CD14-positive monocyte (primary cell): ENCODE measurements around the gene ITGB3. TPM values are rescaled to one million over a fixed set of nuclear protein-coding genes. Genes with fewer than 3 reads are reported as not detected.

Experiments
- DNase-seq, 3 donors: peaks; one replicate each; pipeline ENCODE4 v3.0.0-alpha.2; 2011 to 2022
- H2AFZ ChIP-seq: 2 replicates; pipeline ENCODE4 v1.6.0; 2012; ENCODE audit warnings: mild to moderate bottlenecking, low read depth, low read length, inconsistent platforms; ENCODE audit not compliant: insufficient read depth, poor library complexity, severe bottlenecking
- H3K27ac ChIP-seq, 2 donors: 1 replicate in 1 of 2; 2 replicates in 1 of 2; pipeline ENCODE4 v1.5.1; 2012 to 2013; ENCODE audit warnings: low read length in 2 of 2, control low read depth in 1 of 2, inconsistent platforms in 1 of 2, low read depth in 1 of 2, mild to moderate bottlenecking in 1 of 2
- H3K27me3 ChIP-seq, 2 donors: one replicate each; pipeline versions ENCODE4 v1.6.0 to v1.6.1; 2011 to 2013; ENCODE audit warnings: low read length in 2 of 2; ENCODE audit not compliant: control insufficient read depth in 2 of 2, insufficient read depth in 2 of 2
- H3K36me3 ChIP-seq, 2 donors: replicated peaks in 1 of 2; 1 replicate in 1 of 2; 2 replicates in 1 of 2; pipeline versions ENCODE4 v1.5.1 to v1.6.1; 2012 to 2013; ENCODE audit warnings: low read length in 2 of 2, control low read depth in 1 of 2, inconsistent platforms in 1 of 2, mild to moderate bottlenecking in 1 of 2; ENCODE audit not compliant: insufficient read depth in 2 of 2, control insufficient read depth in 1 of 2
- H3K4me1 ChIP-seq, 2 donors: 1 replicate in 1 of 2; 2 replicates in 1 of 2; pipeline versions ENCODE4 v1.5.1 to v1.6.1; 2012 to 2013; ENCODE audit warnings: low read length in 2 of 2, control low read depth in 1 of 2, inconsistent platforms in 1 of 2, mild to moderate bottlenecking in 1 of 2, moderate library complexity in 1 of 2; ENCODE audit not compliant: insufficient read depth in 2 of 2, control insufficient read depth in 1 of 2
- H3K4me2 ChIP-seq: replicated peaks from 2 replicates; pipeline ENCODE3; 2012; ENCODE audit warnings: low read length, moderate library complexity, mild to moderate bottlenecking; ENCODE audit not compliant: poor library complexity, severe bottlenecking; ENCODE audit errors: extremely low read depth
- H3K4me3 ChIP-seq, 3 experiments: fragments of 200-600 bp in 1 of 3; sonication (generic) in 1 of 3; replicated peaks in 1 of 3; 1 replicate in 2 of 3; 2 replicates in 1 of 3; pipeline ENCODE4 v1.5.1; 2011 to 2013; ENCODE audit warnings: low read length in 3 of 3, mild to moderate bottlenecking in 3 of 3, control low read depth in 2 of 3, low read depth in 2 of 3, inconsistent platforms in 1 of 3, moderate library complexity in 1 of 3
- H3K79me2 ChIP-seq: 2 replicates; pipeline ENCODE4 v1.6.0; 2012; ENCODE audit warnings: mild to moderate bottlenecking, control low read depth, inconsistent platforms, low read length, moderate library complexity; ENCODE audit not compliant: insufficient read depth
- H3K9ac ChIP-seq: 2 replicates; pipeline ENCODE4 v1.6.0; 2017; ENCODE audit warnings: low read length, mild to moderate bottlenecking; ENCODE audit not compliant: insufficient read depth, poor library complexity, severe bottlenecking
- H3K9me3 ChIP-seq, 2 donors: replicated peaks in 1 of 2; 1 replicate in 1 of 2; 2 replicates in 1 of 2; pipeline versions ENCODE4 v1.5.1 to v1.6.1; 2012 to 2013; ENCODE audit warnings: low read length in 2 of 2, control low read depth in 1 of 2; ENCODE audit not compliant: control insufficient read depth in 1 of 2, insufficient read depth in 1 of 2
- H4K20me1 ChIP-seq: 2 replicates; pipeline ENCODE4 v1.6.0; 2012; ENCODE audit warnings: mild to moderate bottlenecking, low read length, control low read depth, moderate library complexity; ENCODE audit not compliant: insufficient read depth
- H3K27ac Mint-ChIP-seq, 7 donors: one replicate each; pipeline ENCODE4 v1.8.0; 2020; ENCODE audit warnings: mild to moderate bottlenecking in 7 of 7, mixed read lengths in 7 of 7, moderate library complexity in 6 of 7, inconsistent platforms in 2 of 7
- H3K27me3 Mint-ChIP-seq, 3 donors: one replicate each; pipeline ENCODE4 v1.8.0; 2021 to 2022; ENCODE audit warnings: low read depth in 3 of 3, mild to moderate bottlenecking in 3 of 3, mixed read lengths in 3 of 3, moderate library complexity in 3 of 3, inconsistent platforms in 1 of 3
- H3K36me3 Mint-ChIP-seq, 2 donors: one replicate each; pipeline ENCODE4 v1.8.0; 2020; ENCODE audit warnings: mixed read lengths in 2 of 2, inconsistent platforms in 1 of 2, mild to moderate bottlenecking in 1 of 2
- H3K4me1 Mint-ChIP-seq: one replicate; pipeline ENCODE4 v1.8.0; 2020; ENCODE audit warnings: mild to moderate bottlenecking, mixed read lengths
- H3K4me3 Mint-ChIP-seq, 2 donors: one replicate each; pipeline ENCODE4 v1.8.0; 2020; ENCODE audit warnings: mild to moderate bottlenecking in 2 of 2, mixed read lengths in 2 of 2, moderate library complexity in 1 of 2
- H3K9me3 Mint-ChIP-seq, 7 donors: one replicate each; pipeline ENCODE4 v1.8.0; 2020 to 2022; ENCODE audit warnings: mixed read lengths in 7 of 7, mild to moderate bottlenecking in 6 of 7, moderate library complexity in 6 of 7, inconsistent platforms in 2 of 7
- WGBS: methylation state at CpG from one replicate; pipeline ENCODE4 v1.1.5; 2013; ENCODE audit warnings: missing lambda C conversion rate; ENCODE audit not compliant: insufficient coverage; 5-methylcytosine and 5-hydroxymethylcytosine counted together
- intact Hi-C, 2 donors: fragments of 100-400 bp; cut with micrococcal nuclease; formaldehyde crosslinking; loops; one replicate each; pipeline versions ENCODE4 v1.15.0 to v1.15.1; 2023
- polyA plus RNA-seq, 3 donors: library from polyadenylated mRNA; depleted of rRNA in 1 of 3; unstranded in 2 of 3; stranded (reverse) in 1 of 3; fragments of 300-500 nt in 2 of 3; fragments of >200 nt in 1 of 3; fragmentation: Illumina TruSeq in 2 of 3; gene quantifications; 1 replicate in 2 of 3; 2 replicates in 1 of 3; pipeline ENCODE4 v1.2.3, GENCODE V29; 2012 to 2021
- TF ChIP-seq, protein P1 (sequence below): fragments of 200-600 bp; IDR thresholded peaks from one replicate; pipeline ENCODE4 v1.8.0; 2022; ENCODE audit warnings: antibody characterized with exemption, mild to moderate bottlenecking

Gene ITGB3
- polyA plus RNA-seq, 3 donors = 0.01 to 1.6 (median 1.3) TPM

DNA sequence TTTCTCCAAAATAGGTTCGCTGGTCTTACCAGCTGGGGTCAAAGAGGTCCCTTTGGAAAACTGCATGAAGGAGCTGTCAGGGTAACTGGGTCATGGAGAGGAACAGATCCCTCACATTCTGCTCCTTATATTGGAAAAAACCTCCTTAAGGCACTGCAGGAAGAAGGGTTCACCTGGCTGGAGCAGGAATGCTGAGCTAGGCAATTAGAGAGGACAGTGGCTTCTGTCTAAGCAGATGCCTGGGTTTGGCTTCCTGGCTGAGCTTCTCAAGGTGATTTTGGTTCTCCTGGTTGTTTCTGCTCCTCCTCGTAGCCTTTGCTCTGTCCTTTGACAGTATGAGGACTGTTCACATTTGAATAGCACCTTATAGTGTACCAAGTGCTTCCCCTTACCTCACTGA, 19.6 kb downstream of the ITGB3 start:
- Mint-ChIP-seq H3K9me3 (peaks cover 8 to 15% (median 12%) of the 10 kb centered on the region in 7 donors), H3K4me3 (no peak overlapping the region), H3K36me3 (no peaks in the 10 kb centered on the region), H3K27ac (no peak overlapping the region), H3K27me3 (peaks cover 2 to 3% (median 3%) of the 10 kb centered on the region in 3 donors), H3K4me1 (peaks cover 42% of the 10 kb centered on the region)
- Histone ChIP-seq H3K9ac (no peak overlapping the region), H3K27me3 (no peaks in the 10 kb centered on the region), H3K36me3 (no peaks in the 10 kb centered on the region), H3K79me2 (no peaks in the 10 kb centered on the region), H3K4me2 (no peak overlapping the region), H2AFZ (no peak overlapping the region), H3K27ac (no peak overlapping the region), H3K9me3 (peaks cover 12 to 19% of the 10 kb centered on the region in 2 donors), H4K20me1 (no peaks in the 10 kb centered on the region), H3K4me1 (peaks cover 34 to 35% of the 10 kb centered on the region in 2 donors), H3K4me3 (no peak overlapping the region)
- intact Hi-C loops = no loop called here
- TF ChIP-seq, protein P1, sequence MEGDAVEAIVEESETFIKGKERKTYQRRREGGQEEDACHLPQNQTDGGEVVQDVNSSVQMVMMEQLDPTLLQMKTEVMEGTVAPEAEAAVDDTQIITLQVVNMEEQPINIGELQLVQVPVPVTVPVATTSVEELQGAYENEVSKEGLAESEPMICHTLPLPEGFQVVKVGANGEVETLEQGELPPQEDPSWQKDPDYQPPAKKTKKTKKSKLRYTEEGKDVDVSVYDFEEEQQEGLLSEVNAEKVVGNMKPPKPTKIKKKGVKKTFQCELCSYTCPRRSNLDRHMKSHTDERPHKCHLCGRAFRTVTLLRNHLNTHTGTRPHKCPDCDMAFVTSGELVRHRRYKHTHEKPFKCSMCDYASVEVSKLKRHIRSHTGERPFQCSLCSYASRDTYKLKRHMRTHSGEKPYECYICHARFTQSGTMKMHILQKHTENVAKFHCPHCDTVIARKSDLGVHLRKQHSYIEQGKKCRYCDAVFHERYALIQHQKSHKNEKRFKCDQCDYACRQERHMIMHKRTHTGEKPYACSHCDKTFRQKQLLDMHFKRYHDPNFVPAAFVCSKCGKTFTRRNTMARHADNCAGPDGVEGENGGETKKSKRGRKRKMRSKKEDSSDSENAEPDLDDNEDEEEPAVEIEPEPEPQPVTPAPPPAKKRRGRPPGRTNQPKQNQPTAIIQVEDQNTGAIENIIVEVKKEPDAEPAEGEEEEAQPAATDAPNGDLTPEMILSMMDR = no peak
- DNase-seq = no peak
- WGBS = 80% methylated on average over 2 of the region's 2 CpGs

DNA sequence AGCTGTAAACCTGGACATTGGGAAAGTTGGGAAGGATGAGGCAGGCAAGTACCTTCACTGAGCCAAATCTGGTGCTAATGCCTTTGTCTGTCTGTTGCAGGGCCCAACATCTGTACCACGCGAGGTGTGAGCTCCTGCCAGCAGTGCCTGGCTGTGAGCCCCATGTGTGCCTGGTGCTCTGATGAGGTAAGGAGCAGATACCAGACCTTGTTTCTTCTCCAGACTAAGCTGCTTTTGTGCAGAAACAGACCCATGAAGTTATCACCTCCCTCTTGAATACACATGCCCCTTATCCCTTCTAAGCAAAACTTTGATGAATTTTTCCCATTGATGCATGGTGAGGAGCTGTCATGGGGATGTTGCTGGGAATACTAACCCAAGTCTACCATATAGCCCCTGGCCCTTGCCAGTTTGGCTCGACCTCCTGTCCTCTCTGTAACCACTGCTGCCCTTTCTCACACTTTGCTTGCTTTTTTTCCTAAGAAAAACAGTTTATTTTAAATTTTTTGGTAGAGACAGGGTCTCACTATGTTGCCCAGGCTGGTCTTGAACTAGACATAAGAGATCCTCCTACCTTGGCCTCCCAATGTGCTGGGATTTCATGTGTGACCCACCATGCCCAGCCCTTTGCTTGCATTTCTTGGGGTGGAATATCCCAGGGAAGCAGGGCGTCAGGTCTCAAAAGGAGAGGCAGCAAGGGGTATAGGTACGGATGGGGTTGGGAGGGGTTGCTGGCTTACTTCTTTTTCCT, 20.9 kb downstream of the ITGB3 start:
- H3K27ac Mint-ChIP-seq = no peak overlapping the region
- H3K9me3 Mint-ChIP-seq = peaks cover 4 to 10% (median 8%) of the 10 kb centered on the region in 7 donors

More for the DNA sequence above, 20.9 kb downstream of the ITGB3 start:
- Mint-ChIP-seq H3K4me3 (no peak overlapping the region), H3K4me1 (peaks cover 51% of the 10 kb centered on the region), H3K36me3 (no peaks in the 10 kb centered on the region), H3K27me3 (peaks cover 1 to 3% (median 3%) of the 10 kb centered on the region in 3 donors)
- no peak overlapping the region for H2AFZ ChIP-seq
- no peak overlapping the region for H3K4me3 ChIP-seq
- no peak overlapping the region for H3K4me2 ChIP-seq
- TF ChIP-seq, protein P1 = no peak
- peaks cover 47 to 48% of the 10 kb centered on the region in 2 donors for H3K4me1 ChIP-seq
- H3K27me3 ChIP-seq = no peaks in the 10 kb centered on the region
- DNase-seq = no peak
- H3K9me3 ChIP-seq = peaks cover 8 to 9% of the 10 kb centered on the region in 2 donors
- H3K36me3 ChIP-seq = no peaks in the 10 kb centered on the region
- no peak overlapping the region for H3K9ac ChIP-seq
- H3K79me2 ChIP-seq = no peaks in the 10 kb centered on the region
- no peaks in the 10 kb centered on the region for H4K20me1 ChIP-seq
- intact Hi-C loops = no loop called here
- no peak overlapping the region for H3K27ac ChIP-seq
- WGBS = 90% methylated on average over 2 of the region's 5 CpGs
